Stomach (tissue), 9 donors: ENCODE measurements around the gene LY6G5B. TPM values are rescaled to one million over a fixed set of nuclear protein-coding genes. Genes with fewer than 3 reads are reported as not detected.
A peak's percentile ranks its signal among the peaks of the same experiment; 100 is the strongest.

Source experiments
- DNase-seq, 2 donors: peaks; one replicate each; pipeline versions ENCODE4 v3.0.0 to v3.0.0-alpha.2; 2013 to 2019
- H3K27ac ChIP-seq, 5 donors: fragments of 200-600 bp in 4 of 5; sonication (generic) in 4 of 5; one replicate each; pipeline ENCODE4 v1.5.1; 2013 to 2019; ENCODE audit warnings: mild to moderate bottlenecking in 1 of 5, moderate library complexity in 1 of 5
- H3K27me3 ChIP-seq, 3 donors: fragments of 200-600 bp; sonication (generic); one replicate each; pipeline ENCODE4 v1.5.1; 2017 to 2019; ENCODE audit warnings: mixed run types in 1 of 3
- H3K36me3 ChIP-seq, 4 donors: fragments of 200-600 bp; sonication (generic); 1 replicate in 3 of 4; 2 replicates in 1 of 4; pipeline ENCODE4 v1.5.1; 2016 to 2019
- H3K4me1 ChIP-seq, 4 donors: fragments of 200-600 bp; sonication (generic); one replicate each; pipeline ENCODE4 v1.5.1; 2016 to 2019
- H3K4me3 ChIP-seq, 4 donors: fragments of 200-600 bp; sonication (generic) in 3 of 4; one replicate each; pipeline ENCODE4 v1.5.1; 2016 to 2019; ENCODE audit warnings: mild to moderate bottlenecking in 1 of 4
- H3K9me3 ChIP-seq, 4 donors: fragments of 200-600 bp; sonication (generic); one replicate each; pipeline ENCODE4 v1.5.1; 2016 to 2019
- CTCF ChIP-seq, 7 experiments: fragments of 450-650 bp in 4 of 7; fragments of 200-600 bp in 3 of 7; sonication (generic) in 3 of 7; IDR thresholded peaks; one replicate each; pipeline ENCODE4 v1.5.1; 2016 to 2019; ENCODE audit warnings: antibody characterized with exemption in 7 of 7, control low read depth in 2 of 7, mild to moderate bottlenecking in 1 of 7
- EP300 ChIP-seq: sonication (generic); formaldehyde crosslinking; IDR thresholded peaks from one replicate; pipeline ENCODE4 v1.6.1; 2017; ENCODE audit warnings: antibody characterized with exemption
- POLR2A ChIP-seq, 4 donors: fragments of 450-650 bp; IDR thresholded peaks; one replicate each; pipeline ENCODE4 v1.6.1; 2016; ENCODE audit warnings: antibody characterized with exemption in 4 of 4, control low read depth in 2 of 4, mild to moderate bottlenecking in 1 of 4, moderate library complexity in 1 of 4
- POLR2AphosphoS5 ChIP-seq, 3 donors: sonication (generic); formaldehyde crosslinking; IDR thresholded peaks; one replicate each; pipeline ENCODE4 v1.6.1; 2016; ENCODE audit warnings: antibody characterized with exemption in 3 of 3
- WGBS, 5 donors: extraction: QIAGEN DNeasy Blood & Tissue Kit in 3 of 5; methylation state at CpG; one replicate each; pipeline versions ENCODE4 v1.1.5 to v1.1.7; 2013 to 2018; 5-methylcytosine and 5-hydroxymethylcytosine counted together
- intact Hi-C: fragments of 100-400 bp; cut with DNase I; formaldehyde crosslinking; loops from one replicate; pipeline ENCODE4 v1.15.1; 2023; ENCODE audit warnings: low total_unique reads
- polyA plus RNA-seq, 3 donors: library from polyadenylated mRNA; stranded (reverse); fragments of 200-250 nt; gene quantifications; one replicate each; pipeline ENCODE4 v1.2.3, GENCODE V29; 2013
- total RNA-seq, 5 donors: library from RNA; depleted of rRNA; stranded (reverse); fragments of >200 nt; gene quantifications; one replicate each; pipeline versions ENCODE4 v1.1.0 to v1.2.3, GENCODE V29; 2014 to 2016
- donor health status: healthy with polysubstance abuse.
- donor health status: Bipolar disorder and iron deficiency.
- donor health status: healthy.

LY6G5B gene
- total and polyA plus RNA-seq, 8 donors, result 0.44 to 17.1 (median 4.7) TPM; not detected in 1

- peak in 1 of 2 donors; percentile 93 for DNase-seq
- intact Hi-C loops, result no loop called here
- Histone ChIP-seq H3K4me3 (peak overlapping the region; percentile 67 to 87 (median 82)), H3K4me1 (peaks cover 16 to 55% (median 39%) of the 10 kb centered on the region in 4 donors), H3K27me3 (no peaks in the 10 kb centered on the region), H3K36me3 (peaks cover 31 to 65% (median 56%) of the 10 kb centered on the region in 4 donors), H3K9me3 (no peaks in the 10 kb centered on the region), H3K27ac (peak overlapping the region; percentile 97 to 99 (median 98))
- 0 to 2% (median 1%) methylated on average over 15 to 29 of the region's 29 CpGs for WGBS, 5 donors
- TF ChIP-seq POLR2AphosphoS5 (IDR thresholded peaks at IDR 0.05) (peak in 2 of 3 donors; percentile 20 to 34), EP300 (no peak), POLR2A (IDR thresholded peaks at IDR 0.05) (no peak), CTCF (IDR thresholded peaks at IDR 0.05) (no peak)
Observed at GRCh38 chr6:31651602-31652191, 18.1 kb upstream of the LY6G5B start.

GRCh38 chr6:31652925-31653724, 16.7 kb upstream of the LY6G5B start:
- peak in 1 of 2 donors; percentile 89 for DNase-seq
- WGBS, 5 donors, result 7 to 9% (median 7%) methylated on average over 37 of the region's 37 CpGs
- peak overlapping the region; percentile 97 to 99 (median 98) for H3K27ac ChIP-seq
- no peaks in the 10 kb centered on the region for H3K9me3 ChIP-seq
- H3K27me3 ChIP-seq, result no peaks in the 10 kb centered on the region
- peak in 1 of 7 experiments; percentile 3 for TF ChIP-seq CTCF (IDR thresholded peaks at IDR 0.05)
- TF ChIP-seq POLR2AphosphoS5 (IDR thresholded peaks at IDR 0.05), result peak in 2 of 3 donors; percentile 78 to 80
- peak in 1 of 4 donors; percentile 37 for TF ChIP-seq POLR2A (IDR thresholded peaks at IDR 0.05)
- TF ChIP-seq EP300, result no peak
- intact Hi-C loops, result no loop called here
- H3K4me3 ChIP-seq, result peak overlapping the region; percentile 67 to 87 (median 82)
- H3K4me1 ChIP-seq, result peaks cover 20 to 67% (median 51%) of the 10 kb centered on the region in 4 donors
- peaks cover 24 to 63% (median 54%) of the 10 kb centered on the region in 4 donors for H3K36me3 ChIP-seq

GRCh38 chr6:31654574-31655348, 15.0 kb upstream of the LY6G5B start:
- DNase-seq, result no peak
- intact Hi-C loops, result no loop called here
- no peaks in the 10 kb centered on the region for H3K27me3 ChIP-seq
- H3K27ac ChIP-seq, result no peak overlapping the region
- no peak overlapping the region for H3K4me3 ChIP-seq
- no peaks in the 10 kb centered on the region for H3K9me3 ChIP-seq
- peaks cover 35 to 75% (median 64%) of the 10 kb centered on the region in 4 donors for H3K4me1 ChIP-seq
- TF ChIP-seq POLR2A (IDR thresholded peaks at IDR 0.05) (no peak), POLR2AphosphoS5 (IDR thresholded peaks at IDR 0.05) (no peak), CTCF (IDR thresholded peaks at IDR 0.05) (no peak), EP300 (no peak)
- H3K36me3 ChIP-seq, result peaks cover 7 to 46% (median 39%) of the 10 kb centered on the region in 4 donors
- WGBS, 5 donors, result 82 to 88% (median 86%) methylated on average over 8 of the region's 8 CpGs
